ENCODE measurements around the gene OSBP2.

Gene OSBP2

DNA sequence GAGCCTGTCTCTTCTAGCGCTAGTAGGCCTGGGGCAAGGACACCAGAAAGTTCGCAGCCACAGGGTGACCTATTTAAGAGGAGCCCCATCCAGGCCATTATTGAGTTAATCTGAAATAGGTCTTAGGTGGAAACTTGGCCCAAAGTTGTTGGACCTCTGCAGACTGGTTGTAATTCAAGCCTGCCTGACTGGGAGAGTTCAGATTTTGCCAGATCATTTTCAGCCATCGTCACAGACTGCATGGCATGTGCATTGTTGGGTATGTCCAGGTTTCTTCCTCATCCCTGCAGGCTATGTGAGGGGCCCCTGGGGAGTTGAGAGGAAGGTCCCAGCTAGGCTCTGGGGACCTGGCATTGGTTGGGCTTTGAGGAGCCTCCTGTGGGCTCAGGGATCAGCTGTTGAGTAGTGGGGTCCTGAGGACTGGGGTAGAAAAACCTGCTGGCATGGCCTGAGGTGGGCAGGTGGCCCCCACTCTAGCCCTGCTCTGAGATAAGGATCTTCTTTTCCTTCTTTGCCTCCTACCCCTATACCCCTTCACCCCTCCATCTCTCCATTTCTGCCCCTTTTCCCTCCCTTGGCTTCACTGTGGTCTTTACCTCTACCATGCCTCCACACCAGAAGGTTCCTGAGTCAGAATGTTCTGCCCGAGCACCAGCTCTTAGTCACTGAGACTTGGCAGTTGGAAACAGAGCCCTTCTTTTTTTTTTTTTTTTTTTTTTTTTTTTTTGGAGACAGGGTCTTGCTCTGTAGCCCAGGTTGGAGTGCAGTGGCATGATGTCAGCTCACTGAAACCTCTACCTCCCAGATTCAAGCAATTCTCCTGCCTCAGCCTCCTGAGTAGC lies 161.2 kb downstream of the OSBP2 start:
- DNase-seq (ENCODE audit: low read depth): peak; percentile 11
- no peak overlapping the region for H3K4me3 ChIP-seq (ENCODE audit: control insufficient read depth, low read depth, low read length)
- TF ChIP-seq, protein P1, sequence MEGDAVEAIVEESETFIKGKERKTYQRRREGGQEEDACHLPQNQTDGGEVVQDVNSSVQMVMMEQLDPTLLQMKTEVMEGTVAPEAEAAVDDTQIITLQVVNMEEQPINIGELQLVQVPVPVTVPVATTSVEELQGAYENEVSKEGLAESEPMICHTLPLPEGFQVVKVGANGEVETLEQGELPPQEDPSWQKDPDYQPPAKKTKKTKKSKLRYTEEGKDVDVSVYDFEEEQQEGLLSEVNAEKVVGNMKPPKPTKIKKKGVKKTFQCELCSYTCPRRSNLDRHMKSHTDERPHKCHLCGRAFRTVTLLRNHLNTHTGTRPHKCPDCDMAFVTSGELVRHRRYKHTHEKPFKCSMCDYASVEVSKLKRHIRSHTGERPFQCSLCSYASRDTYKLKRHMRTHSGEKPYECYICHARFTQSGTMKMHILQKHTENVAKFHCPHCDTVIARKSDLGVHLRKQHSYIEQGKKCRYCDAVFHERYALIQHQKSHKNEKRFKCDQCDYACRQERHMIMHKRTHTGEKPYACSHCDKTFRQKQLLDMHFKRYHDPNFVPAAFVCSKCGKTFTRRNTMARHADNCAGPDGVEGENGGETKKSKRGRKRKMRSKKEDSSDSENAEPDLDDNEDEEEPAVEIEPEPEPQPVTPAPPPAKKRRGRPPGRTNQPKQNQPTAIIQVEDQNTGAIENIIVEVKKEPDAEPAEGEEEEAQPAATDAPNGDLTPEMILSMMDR (conservative IDR thresholded peaks at IDR 0.05; ENCODE audit: control insufficient read depth, insufficient read depth, low read depth, low read length): no peak

DNA sequence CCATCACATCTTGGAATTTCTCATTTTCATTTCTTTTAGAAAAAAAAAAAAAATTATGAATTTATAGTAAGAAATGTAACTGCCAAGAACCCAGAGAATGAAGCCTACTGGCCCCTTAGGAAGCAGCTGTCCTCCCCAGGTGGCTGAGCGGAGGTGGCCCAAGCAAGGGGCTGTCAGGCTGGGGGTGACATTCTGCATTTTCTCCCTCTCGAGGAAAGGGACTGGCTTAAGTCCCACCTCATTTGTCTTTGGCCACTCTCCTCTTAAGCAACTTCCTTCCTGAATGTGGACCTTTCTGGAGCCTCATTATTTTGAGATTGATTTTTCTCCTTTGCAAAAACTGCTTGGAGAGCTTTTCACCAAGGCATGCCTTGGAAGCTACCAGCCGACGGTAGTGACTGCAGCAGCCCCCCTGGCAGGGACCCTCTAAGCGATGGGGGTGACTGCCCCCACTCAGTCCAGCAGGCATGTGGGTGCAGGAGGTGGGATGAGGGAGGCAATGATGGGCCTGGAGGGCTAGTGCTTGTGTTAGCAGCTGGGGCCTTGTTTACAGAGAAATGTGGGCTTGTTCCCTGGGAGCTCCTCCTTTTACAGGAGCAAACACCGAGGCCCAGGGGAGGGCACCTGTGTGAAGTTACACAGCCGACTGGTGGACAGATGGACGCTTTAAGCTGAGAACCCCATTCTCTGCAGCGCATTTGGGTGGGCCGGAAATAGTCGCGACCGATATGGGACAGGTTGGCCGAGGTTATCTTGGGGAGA lies 162.2 kb downstream of the OSBP2 start:
- no peak for DNase-seq (ENCODE audit: low read depth)
- TF ChIP-seq, protein P1 (conservative IDR thresholded peaks at IDR 0.05; ENCODE audit: control insufficient read depth, insufficient read depth, low read depth, low read length): no peak
- no peak overlapping the region for H3K4me3 ChIP-seq (ENCODE audit: control insufficient read depth, low read depth, low read length)

DNA sequence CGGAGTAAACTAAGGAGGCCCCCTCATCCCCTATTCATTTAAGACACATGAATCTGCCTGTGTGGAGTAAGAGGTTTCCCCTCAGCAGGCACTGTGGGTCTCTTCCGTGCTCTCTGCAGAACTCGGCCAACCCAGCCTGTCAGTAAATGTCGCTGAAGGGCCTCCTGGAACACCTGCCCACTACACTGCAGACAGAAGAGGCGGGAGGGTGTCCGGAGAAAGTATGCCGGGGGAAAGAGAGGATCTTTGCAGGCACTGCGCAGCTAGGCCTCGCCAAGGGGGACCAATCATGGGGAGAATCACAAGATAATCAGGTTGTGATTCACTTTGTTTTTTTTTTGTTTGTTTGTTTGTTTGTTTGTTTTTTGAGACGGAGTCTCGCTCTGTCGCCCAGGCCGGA lies 163.1 kb downstream of the OSBP2 start:
- DNase-seq (ENCODE audit: low read depth): no peak
- H3K4me3 ChIP-seq (ENCODE audit: control insufficient read depth, low read depth, low read length): no peak overlapping the region
- TF ChIP-seq, protein P1 (conservative IDR thresholded peaks at IDR 0.05; ENCODE audit: control insufficient read depth, insufficient read depth, low read depth, low read length): no peak

- no peak for DNase-seq (ENCODE audit: low read depth)
- TF ChIP-seq, protein P1 (conservative IDR thresholded peaks at IDR 0.05; ENCODE audit: control insufficient read depth, insufficient read depth, low read depth, low read length): no peak
- H3K4me3 ChIP-seq (ENCODE audit: control insufficient read depth, low read depth, low read length): no peak overlapping the region
Measured at GRCh38 chr22:30858976-30859713, 164.5 kb downstream of the OSBP2 start.

GRCh38 chr22:30859714-30860095 lies 165.0 kb downstream of the OSBP2 start:
- H3K4me3 ChIP-seq (ENCODE audit: control insufficient read depth, low read depth, low read length): no peak overlapping the region
- TF ChIP-seq, protein P1 (conservative IDR thresholded peaks at IDR 0.05; ENCODE audit: control insufficient read depth, insufficient read depth, low read depth, low read length): no peak
- no peak for DNase-seq (ENCODE audit: low read depth)

Data from fibroblast of mammary gland (primary cell).